Fibroblast of skin of scalp (primary cell): ENCODE data around the gene TMEM135.

Source experiments
- DNase-seq: peaks from one replicate; pipeline ENCODE4 v3.0.0-alpha.2; 2013

TMEM135 gene

GRCh38 chr11:87316491-87316890, 278.8 kb downstream of the TMEM135 start:
- no peak for DNase-seq

GRCh38 chr11:87317441-87317840, 279.7 kb downstream of the TMEM135 start:
- DNase-seq = no peak

GRCh38 chr11:87320123-87320522, 282.4 kb downstream of the TMEM135 start:
- no peak for DNase-seq

GRCh38 chr11:87322568-87322967, 284.8 kb downstream of the TMEM135 start:
- no peak for DNase-seq

- DNase-seq = no peak
These were observed 286.2 kb downstream of the TMEM135 start for GRCh38 chr11:87323899-87324298.

GRCh38 chr11:87324817-87325489, 287.2 kb downstream of the TMEM135 start:
- peak; percentile 8 for DNase-seq

- DNase-seq = no peak
These were observed 287.7 kb downstream of the TMEM135 start for GRCh38 chr11:87325490-87325872.

GRCh38 chr11:87326594-87326993, 288.9 kb downstream of the TMEM135 start:
- DNase-seq = no peak

- DNase-seq = no peak
These were observed 291.4 kb downstream of the TMEM135 start for GRCh38 chr11:87329172-87329571.

GRCh38 chr11:87330187-87330601, 292.5 kb downstream of the TMEM135 start:
- DNase-seq = no peak

GRCh38 chr11:87331273-87331672, 293.5 kb downstream of the TMEM135 start:
- no peak for DNase-seq

GRCh38 chr11:87338046-87338639, 300.4 kb downstream of the TMEM135 start:
- no peak for DNase-seq

- no peak for DNase-seq
These were observed 301.7 kb downstream of the TMEM135 start for GRCh38 chr11:87339416-87339815.

- DNase-seq = no peak
These were observed 309.7 kb downstream of the TMEM135 start for GRCh38 chr11:87347441-87347840.

GRCh38 chr11:87347854-87348253, 310.1 kb downstream of the TMEM135 start:
- DNase-seq = no peak

- DNase-seq = no peak
These were observed 313.9 kb downstream of the TMEM135 start for GRCh38 chr11:87351676-87352075.

GRCh38 chr11:87352759-87353707, 315.3 kb downstream of the TMEM135 start:
- peak; percentile 76 for DNase-seq

- DNase-seq = no peak
These were observed 316.1 kb downstream of the TMEM135 start for GRCh38 chr11:87353771-87354345.

GRCh38 chr11:87355596-87355995, 317.9 kb downstream of the TMEM135 start:
- DNase-seq = no peak

- DNase-seq = no peak
These were observed 318.7 kb downstream of the TMEM135 start for GRCh38 chr11:87356428-87356827.

- DNase-seq = no peak
These were observed 320.7 kb downstream of the TMEM135 start for GRCh38 chr11:87358461-87358860.

- DNase-seq = no peak
These were observed 321.7 kb downstream of the TMEM135 start for GRCh38 chr11:87359401-87359800.

- no peak for DNase-seq
These were observed 324.2 kb downstream of the TMEM135 start for GRCh38 chr11:87361891-87362290.
